ENCODE results near the gene HMGXB3.

Gene HMGXB3

DNA sequence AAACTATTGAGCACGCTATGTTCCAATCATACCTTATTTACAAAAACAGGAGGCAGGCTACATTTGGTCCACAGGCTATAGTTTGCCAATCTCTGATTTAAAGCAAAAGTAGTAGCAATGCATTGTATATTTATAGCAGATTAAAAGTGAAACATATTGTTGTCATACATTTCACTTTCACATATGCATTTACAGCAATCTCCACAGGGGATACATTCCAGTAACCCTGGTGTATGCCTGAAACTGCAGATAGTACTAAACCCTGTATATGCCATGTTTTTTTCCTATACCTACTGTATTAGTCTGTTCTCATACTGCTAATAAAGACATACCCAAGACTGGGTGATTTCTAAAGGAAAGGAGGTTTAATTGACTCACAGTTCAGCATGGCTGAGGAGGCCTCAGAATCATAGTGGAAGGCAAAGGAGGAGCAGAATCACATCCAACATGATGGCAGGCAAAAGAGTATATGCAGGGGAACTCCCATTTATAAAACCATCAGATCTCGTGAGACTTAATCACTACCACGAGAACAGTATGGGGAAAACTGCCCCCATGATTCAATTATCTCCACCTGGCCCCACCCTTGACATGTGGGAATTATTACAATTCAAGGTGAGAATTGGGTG, 91.7 kb downstream of the HMGXB3 start:
- no peak for DNase-seq (ENCODE audit: low read depth)

DNA sequence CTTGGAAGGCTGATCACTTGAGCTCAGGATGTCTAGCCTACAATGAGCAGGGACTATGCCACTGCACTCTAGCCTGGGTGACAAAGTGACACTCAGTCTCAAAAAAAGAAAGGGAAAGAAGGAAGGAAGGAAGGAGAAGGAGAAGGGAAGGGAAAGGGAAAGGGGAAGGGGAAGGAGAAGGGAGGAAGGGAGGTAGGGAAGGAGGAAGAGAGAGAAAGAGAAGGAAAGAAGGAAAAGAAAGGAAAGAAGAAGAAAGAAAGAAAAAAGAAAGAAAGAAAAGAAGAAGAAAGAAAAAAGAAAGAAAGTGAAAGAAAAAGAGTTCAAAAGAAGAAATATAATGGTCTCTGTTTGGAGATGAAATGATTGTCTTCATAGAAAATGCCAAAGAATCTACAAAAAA, 96.6 kb downstream of the HMGXB3 start:
- DNase-seq (ENCODE audit: low read depth), result no peak

DNA sequence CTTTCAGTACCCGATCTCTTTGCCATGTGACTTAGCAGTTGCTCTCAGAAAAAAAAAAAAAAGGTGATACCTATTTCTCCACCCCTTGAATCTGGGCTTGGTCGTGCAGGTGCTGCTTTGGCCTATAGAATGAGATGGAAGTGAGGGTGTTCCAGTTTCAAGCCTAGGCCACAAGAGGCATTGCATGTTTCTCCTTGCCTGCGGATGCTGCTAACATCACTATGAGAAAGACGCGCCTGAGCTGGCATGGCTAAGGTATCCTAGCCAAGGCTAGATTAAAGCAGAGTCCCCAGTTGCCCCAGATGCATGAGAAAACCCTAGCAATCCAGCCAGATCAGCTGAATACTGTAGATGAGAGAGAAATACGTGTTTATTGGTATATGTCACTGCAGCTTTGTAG, 100.5 kb downstream of the HMGXB3 start:
- no peak for DNase-seq (ENCODE audit: low read depth)
